Activated CD8-positive, alpha-beta T cell treated with anti-CD3 and anti-CD28 coated beads, Interleukin-2, amount 10 ng/mL, durations not matched to agents 7 days and 5 days (primary cell): ENCODE results near the gene KRTAP26-1. TPM values are rescaled to one million over a fixed set of nuclear protein-coding genes. Genes with fewer than 3 reads are reported as not detected.

Experiments
- ATAC-seq: fragments of 150-1000 bp; cut with Tn5 transposase; one replicate; pipeline ENCODE4 v1.10.0; 2021; ENCODE audit warnings: moderate library complexity
- CTCF ChIA-PET: fragments of 350-600 bp; sonication (Branson Sonifier 250); formaldehyde crosslinking; loops from one replicate; lab custom pipeline; 2021; ENCODE audit warnings: antibody characterized with exemption; lab: Charles Lee
- POLR2A ChIA-PET: fragments of 350-600 bp; sonication (Branson Sonifier 250); formaldehyde crosslinking; loops from one replicate; lab custom pipeline; 2021; ENCODE audit warnings: antibody characterized with exemption; lab: Charles Lee
- DNase-seq: peaks from one replicate; pipeline ENCODE4 v3.0.0-alpha.2; 2020
- H3K27ac Mint-ChIP-seq: one replicate; pipeline ENCODE4 v1.8.0; 2021; ENCODE audit warnings: mild to moderate bottlenecking, mixed read lengths
- H3K27me3 Mint-ChIP-seq: one replicate; pipeline ENCODE4 v1.8.0; 2021; ENCODE audit warnings: low read depth, mixed read lengths
- H3K36me3 Mint-ChIP-seq: one replicate; pipeline ENCODE4 v1.8.0; 2021; ENCODE audit warnings: low read depth, mixed read lengths
- H3K4me1 Mint-ChIP-seq: one replicate; pipeline ENCODE4 v1.8.0; 2021; ENCODE audit warnings: low read depth, mixed read lengths
- H3K4me3 Mint-ChIP-seq: one replicate; pipeline ENCODE4 v1.8.0; 2021; ENCODE audit warnings: mild to moderate bottlenecking, mixed read lengths
- H3K9me3 Mint-ChIP-seq: one replicate; pipeline ENCODE4 v1.8.0; 2022; ENCODE audit warnings: mixed read lengths; ENCODE audit not compliant: insufficient read depth
- total RNA-seq, 2 experiments: library from RNA; stranded (reverse); gene quantifications; one replicate each; pipeline ENCODE4 v1.2.3, GENCODE V29; 2021

The KRTAP26-1 gene
- total RNA-seq, 2 experiments from 2014 or later: not detected

DNA sequence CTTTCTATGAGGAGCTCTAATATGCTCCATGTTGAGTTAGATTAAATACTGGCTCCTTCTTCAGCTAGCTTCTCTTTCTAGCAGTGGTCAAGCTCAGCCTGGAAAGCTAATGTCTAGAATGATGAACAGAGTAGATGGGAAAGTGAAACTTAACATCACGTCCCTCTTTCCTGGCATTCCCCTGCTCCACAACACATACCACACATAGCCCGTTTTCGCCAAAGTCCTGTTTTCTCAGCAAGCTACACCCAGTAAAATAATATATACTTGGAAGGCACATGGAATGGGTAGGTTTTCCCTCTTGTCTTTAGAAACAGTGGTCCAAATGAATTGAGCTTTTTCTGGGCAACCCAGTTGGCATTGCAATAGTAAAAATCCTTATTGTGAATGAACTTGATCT, 13.6 kb upstream of the KRTAP26-1 start:
- CTCF ChIA-PET: no interaction called here
- H3K9me3 Mint-ChIP-seq: no peaks in the 10 kb centered on the region

DNA sequence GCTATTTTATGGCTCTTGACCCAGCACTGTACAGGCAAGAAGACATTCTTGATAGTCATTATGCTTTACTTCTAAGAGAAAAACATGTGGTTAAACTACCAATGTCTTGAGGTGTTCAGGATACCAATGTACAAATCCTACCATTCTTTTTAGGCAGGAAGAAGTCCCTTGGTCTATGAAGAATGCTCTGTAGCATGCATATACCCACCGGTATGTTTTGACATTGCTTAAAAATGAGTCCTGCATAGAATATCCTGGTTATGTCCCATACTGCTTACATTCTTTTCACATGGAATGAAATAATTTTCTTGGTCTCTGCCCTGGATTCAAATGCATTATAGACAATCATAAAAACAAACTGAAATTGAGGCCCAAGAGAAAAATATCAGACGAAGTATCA, 12.6 kb upstream of the KRTAP26-1 start:
- POLR2A ChIA-PET: no interaction called here
- no peaks in the 10 kb centered on the region for H3K36me3 Mint-ChIP-seq
- H3K4me1 Mint-ChIP-seq: no peaks in the 10 kb centered on the region
- ATAC-seq (no peak), DNase-seq (no peak)
- no peaks in the 10 kb centered on the region for H3K9me3 Mint-ChIP-seq
- no peaks in the 10 kb centered on the region for H3K27me3 Mint-ChIP-seq
- no peak overlapping the region for H3K27ac Mint-ChIP-seq
- CTCF ChIA-PET: no interaction called here
- no peak overlapping the region for H3K4me3 Mint-ChIP-seq

More for the DNA sequence above, 13.6 kb upstream of the KRTAP26-1 start:
- no peak for ATAC-seq
- no peaks in the 10 kb centered on the region for H3K36me3 Mint-ChIP-seq
- DNase-seq: no peak
- POLR2A ChIA-PET: no interaction called here
- H3K4me3 Mint-ChIP-seq: no peak overlapping the region
- no peaks in the 10 kb centered on the region for H3K4me1 Mint-ChIP-seq
- no peak overlapping the region for H3K27ac Mint-ChIP-seq
- no peaks in the 10 kb centered on the region for H3K27me3 Mint-ChIP-seq

DNA sequence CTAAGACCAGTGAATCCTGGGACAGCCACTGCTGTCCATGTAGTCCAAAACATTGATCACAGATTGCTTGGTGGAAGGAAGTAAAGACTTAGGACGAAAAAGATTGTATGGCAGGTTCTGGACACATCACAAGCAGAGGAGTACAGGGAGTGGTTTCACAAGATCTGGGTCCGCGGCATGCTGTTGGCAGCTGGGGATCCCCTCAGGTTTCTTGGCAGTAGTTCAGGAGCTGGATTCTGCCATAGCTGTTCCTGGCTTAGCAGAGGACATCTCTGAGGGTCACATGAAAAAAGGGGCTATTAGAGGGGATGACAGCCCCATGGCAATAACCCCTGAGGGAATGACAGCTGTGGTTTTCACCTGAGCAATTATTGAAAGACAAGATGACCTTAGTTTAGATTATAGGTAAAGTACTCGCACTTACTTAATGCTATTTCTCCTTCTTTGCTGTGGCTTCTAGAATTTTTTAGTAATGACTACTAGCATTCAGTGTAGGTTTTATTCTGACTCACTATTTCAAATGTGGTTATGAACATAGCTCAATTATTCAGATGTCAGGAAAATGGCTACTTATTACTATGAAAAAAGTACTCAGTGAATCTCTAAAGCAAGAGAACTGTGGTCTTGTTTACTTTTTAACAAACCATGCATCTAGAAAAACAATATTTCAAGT, 9.2 kb upstream of the KRTAP26-1 start:
- H3K36me3 Mint-ChIP-seq: no peaks in the 10 kb centered on the region
- ATAC-seq (no peak), DNase-seq (no peak)
- H3K9me3 Mint-ChIP-seq: no peaks in the 10 kb centered on the region
- no peaks in the 10 kb centered on the region for H3K27me3 Mint-ChIP-seq
- CTCF ChIA-PET: interaction anchor here (3.2 kb wide), 1 partner anchor 12 kb away, joined by 7 read pairs; no protein-coding TSS in a partner anchor
- POLR2A ChIA-PET: no interaction called here
- no peak overlapping the region for H3K27ac Mint-ChIP-seq
- no peaks in the 10 kb centered on the region for H3K4me1 Mint-ChIP-seq
- no peak overlapping the region for H3K4me3 Mint-ChIP-seq

DNA sequence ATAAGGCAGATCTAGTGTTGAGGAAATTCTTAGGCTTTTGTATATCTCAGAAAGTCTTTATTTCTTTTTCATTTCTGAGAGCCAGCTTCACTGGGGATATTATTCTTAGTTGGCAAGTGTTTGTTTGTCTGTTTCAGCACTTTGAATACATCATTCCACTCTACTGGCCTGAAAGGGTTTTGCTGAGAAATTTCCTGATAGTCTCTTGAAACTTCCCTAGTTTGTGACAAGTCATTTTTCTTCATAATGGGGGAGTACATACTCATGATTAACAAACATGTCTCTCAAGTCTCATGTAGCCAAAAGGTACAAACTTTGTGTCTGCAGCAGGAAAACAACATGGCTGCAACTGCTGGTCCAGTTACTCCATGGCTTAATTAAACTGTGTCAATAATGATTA, 6.3 kb upstream of the KRTAP26-1 start:
- no peaks in the 10 kb centered on the region for H3K9me3 Mint-ChIP-seq
- DNase-seq (no peak), ATAC-seq (no peak)
- H3K27me3 Mint-ChIP-seq: no peaks in the 10 kb centered on the region
- ChIA-PET CTCF (no interaction called here), POLR2A (no interaction called here)
- H3K36me3 Mint-ChIP-seq: no peaks in the 10 kb centered on the region
- H3K4me1 Mint-ChIP-seq: no peaks in the 10 kb centered on the region
- H3K4me3 Mint-ChIP-seq: no peak overlapping the region
- no peak overlapping the region for H3K27ac Mint-ChIP-seq

DNA sequence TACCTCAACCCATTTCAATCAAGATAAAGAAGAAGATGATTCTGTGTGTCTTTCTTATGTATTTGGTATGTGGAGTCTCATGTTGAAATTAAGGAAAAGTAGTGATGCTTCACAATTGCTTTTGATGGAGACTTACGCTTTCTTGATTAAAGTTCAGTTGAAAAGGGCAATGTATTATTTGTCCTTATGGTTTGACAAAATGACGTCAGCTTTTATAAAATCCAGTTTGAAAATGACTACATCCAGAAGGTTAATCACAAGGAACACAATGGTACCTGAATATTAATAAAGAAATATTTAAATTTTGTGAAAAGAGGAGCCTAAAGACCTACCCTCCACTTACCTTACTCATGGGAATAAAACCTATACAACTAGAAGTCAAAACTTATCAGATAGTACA, 4.4 kb downstream of the KRTAP26-1 start:
- H3K27ac Mint-ChIP-seq: no peak overlapping the region
- H3K27me3 Mint-ChIP-seq: no peaks in the 10 kb centered on the region
- no peaks in the 10 kb centered on the region for H3K9me3 Mint-ChIP-seq
- H3K36me3 Mint-ChIP-seq: no peaks in the 10 kb centered on the region
- ChIA-PET POLR2A (no interaction called here), CTCF (no interaction called here)
- H3K4me3 Mint-ChIP-seq: no peak overlapping the region
- H3K4me1 Mint-ChIP-seq: no peaks in the 10 kb centered on the region
- DNase-seq (no peak), ATAC-seq (no peak)

DNA sequence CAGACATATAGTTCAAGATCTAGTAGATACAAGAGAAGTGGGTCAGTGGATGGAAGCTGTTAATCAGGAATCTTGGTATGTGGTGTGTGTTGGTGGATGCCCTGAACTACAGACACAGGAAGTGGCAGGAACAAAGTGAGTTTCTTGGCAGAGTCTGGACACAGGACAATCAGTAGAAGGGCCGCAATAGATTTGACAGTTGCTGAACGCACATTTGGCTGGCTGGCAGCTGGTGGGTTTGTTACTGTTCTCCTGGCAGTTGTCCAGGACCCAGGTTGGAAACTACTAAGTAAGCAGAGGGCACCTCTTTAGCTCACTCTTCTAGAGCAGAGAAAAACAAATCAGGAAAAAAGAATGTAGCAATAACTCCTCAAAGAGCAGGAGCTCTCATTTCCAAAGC, 13.2 kb downstream of the KRTAP26-1 start:
- H3K27me3 Mint-ChIP-seq: no peaks in the 10 kb centered on the region
- H3K9me3 Mint-ChIP-seq: peaks cover 3% of the 10 kb centered on the region
- DNase-seq: no peak
- H3K36me3 Mint-ChIP-seq: no peaks in the 10 kb centered on the region
- POLR2A ChIA-PET: no interaction called here
- H3K27ac Mint-ChIP-seq: no peak overlapping the region
- no peak overlapping the region for H3K4me3 Mint-ChIP-seq
- CTCF ChIA-PET: no interaction called here
- H3K4me1 Mint-ChIP-seq: no peaks in the 10 kb centered on the region
- no peak for ATAC-seq

DNA sequence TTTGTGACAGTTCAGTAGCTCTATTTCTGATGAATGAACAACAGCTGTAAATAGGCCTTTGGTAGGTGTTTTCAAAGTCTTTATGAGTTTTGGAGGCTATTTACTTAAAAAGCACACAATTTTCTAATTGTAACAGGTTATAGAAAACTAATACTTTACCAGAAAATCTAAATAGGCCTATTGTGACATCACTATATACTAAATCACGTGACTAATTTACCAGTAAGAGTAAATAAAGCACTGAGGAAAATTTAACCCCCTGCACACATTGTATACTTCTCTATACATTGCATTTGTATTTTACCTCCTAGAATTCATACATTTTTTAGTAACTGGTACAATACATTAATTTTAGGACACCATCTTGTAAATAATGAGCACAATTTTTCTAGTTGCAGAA, 15.0 kb downstream of the KRTAP26-1 start:
- Mint-ChIP-seq H3K27ac (no peak overlapping the region), H3K36me3 (no peaks in the 10 kb centered on the region), H3K4me3 (no peak overlapping the region), H3K4me1 (no peaks in the 10 kb centered on the region), H3K27me3 (no peaks in the 10 kb centered on the region), H3K9me3 (peaks cover 7% of the 10 kb centered on the region)
- POLR2A ChIA-PET: no interaction called here
- no peak for ATAC-seq
- no peak for DNase-seq
- CTCF ChIA-PET: no interaction called here

DNA sequence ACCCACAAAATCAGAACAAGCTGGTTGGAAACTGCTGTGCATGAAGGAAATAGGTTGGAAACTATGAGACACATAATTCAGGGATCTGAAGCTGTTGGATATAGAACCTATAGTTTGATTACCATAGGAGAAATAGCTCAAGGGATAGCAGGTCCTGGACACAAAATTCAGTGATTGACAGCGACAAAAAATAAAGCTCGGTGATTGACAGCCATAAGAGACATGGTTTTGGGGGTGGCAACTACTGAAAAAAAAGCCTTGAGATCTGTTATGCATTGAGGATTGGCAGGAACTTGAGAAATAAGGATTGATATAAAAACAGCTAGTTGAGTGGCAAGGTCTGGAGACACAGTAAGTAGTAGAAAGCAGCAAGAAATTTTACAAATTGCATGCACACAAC, 30.9 kb downstream of the KRTAP26-1 start, which contains the start of gene KRTAP25-1:
Gene KRTAP25-1 (minus strand): TSS at position 300 of the 400 bp plus-strand sequence. CDS start 24 bp downstream, at position 276.
- no peaks in the 10 kb centered on the region for H3K4me1 Mint-ChIP-seq
- no peak within 1 kb of the TSS for H3K27ac Mint-ChIP-seq
- H3K9me3 Mint-ChIP-seq: no peaks in the 10 kb centered on the region
- ATAC-seq: no peak
- H3K36me3 Mint-ChIP-seq: no peaks in the 10 kb centered on the region
- ChIA-PET POLR2A (no interaction called here), CTCF (no interaction called here)
- DNase-seq: no peak
- H3K27me3 Mint-ChIP-seq: no peaks in the 10 kb centered on the region
- no peak within 1 kb of the TSS for H3K4me3 Mint-ChIP-seq

DNA sequence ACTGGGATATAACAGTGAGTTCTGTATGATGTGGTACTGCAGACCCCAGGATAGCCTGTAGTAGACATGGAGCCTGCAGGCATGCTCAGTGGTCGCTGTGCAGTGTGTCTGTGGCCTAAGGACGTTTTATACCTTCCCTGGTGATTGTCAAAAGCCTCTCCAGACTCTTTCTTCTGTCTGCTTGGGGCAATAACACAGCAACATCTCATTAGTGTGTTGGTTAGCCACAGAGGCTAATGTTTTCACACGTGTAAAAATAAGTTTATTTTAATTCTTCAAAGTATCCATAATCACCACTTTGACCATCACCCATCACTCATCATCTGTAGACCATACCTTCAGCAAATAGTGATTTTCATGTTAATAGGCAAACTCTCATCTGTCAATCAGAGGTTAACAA, 37.3 kb downstream of the KRTAP26-1 start, which contains the start of gene KRTAP24-1:
Gene KRTAP24-1 (minus strand): TSS at position 101 of the 400 bp plus-strand sequence. CDS start 18 bp downstream, at position 83.
- H3K36me3 Mint-ChIP-seq: no peaks in the 10 kb centered on the region

DNA sequence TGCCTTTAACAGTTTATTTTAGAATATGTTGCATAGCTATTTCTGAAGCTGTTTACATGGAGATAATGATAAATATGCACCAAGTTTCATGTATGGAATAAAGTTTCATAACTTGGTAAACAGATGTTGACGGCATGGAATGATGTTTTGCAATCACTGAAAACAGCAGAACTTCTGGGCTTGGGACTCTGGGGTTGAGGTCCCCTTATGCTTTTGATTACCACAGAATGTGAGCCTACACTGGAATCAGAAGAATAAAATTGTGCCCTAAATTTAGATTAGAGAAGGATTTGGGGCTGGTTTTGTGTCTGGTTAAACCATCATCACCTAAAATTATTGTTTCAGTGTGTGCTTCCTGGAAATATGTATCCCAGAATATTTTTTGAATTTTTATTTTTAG, 48.5 kb downstream of the KRTAP26-1 start:
- Mint-ChIP-seq H3K4me1 (no peaks in the 10 kb centered on the region), H3K36me3 (no peaks in the 10 kb centered on the region), H3K27me3 (no peaks in the 10 kb centered on the region), H3K27ac (no peak overlapping the region), H3K4me3 (no peak overlapping the region), H3K9me3 (no peaks in the 10 kb centered on the region)
- ChIA-PET POLR2A (no interaction called here), CTCF (no interaction called here)
- ATAC-seq: no peak
- DNase-seq: no peak

More for the DNA sequence above, 37.3 kb downstream of the KRTAP26-1 start, which contains the start of gene KRTAP24-1:
- no peak within 1 kb of the TSS for H3K27ac Mint-ChIP-seq
- no peak within 1 kb of the TSS for H3K4me3 Mint-ChIP-seq
- no peaks in the 10 kb centered on the region for H3K27me3 Mint-ChIP-seq
- H3K9me3 Mint-ChIP-seq: no peaks in the 10 kb centered on the region
- DNase-seq: no peak
- CTCF ChIA-PET: no interaction called here
- POLR2A ChIA-PET: no interaction called here
- no peak for ATAC-seq
- H3K4me1 Mint-ChIP-seq: no peaks in the 10 kb centered on the region

DNA sequence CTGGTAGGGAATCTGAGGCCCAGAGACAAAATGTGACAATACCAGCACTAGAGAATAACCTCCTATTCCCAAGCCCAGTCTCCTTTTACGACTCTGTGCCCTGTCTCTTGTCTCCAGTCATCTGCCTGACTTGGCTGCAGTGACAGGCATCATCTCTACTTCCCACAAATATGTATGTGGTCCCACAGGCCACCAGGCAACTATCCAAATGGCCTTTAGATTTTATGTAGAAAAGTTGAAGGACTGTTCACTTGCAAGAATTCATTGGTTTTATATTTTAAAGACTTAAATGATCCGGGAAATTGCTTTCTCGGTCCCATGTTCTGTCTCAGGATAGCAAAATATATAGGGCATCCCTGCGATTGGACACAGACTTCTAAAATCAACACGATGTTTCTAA, 49.0 kb downstream of the KRTAP26-1 start:
- Mint-ChIP-seq H3K4me1 (no peaks in the 10 kb centered on the region), H3K27me3 (no peaks in the 10 kb centered on the region), H3K36me3 (no peaks in the 10 kb centered on the region), H3K9me3 (no peaks in the 10 kb centered on the region), H3K4me3 (no peak overlapping the region), H3K27ac (no peak overlapping the region)
- ChIA-PET POLR2A (no interaction called here), CTCF (no interaction called here)
- ATAC-seq: no peak
- DNase-seq: no peak

DNA sequence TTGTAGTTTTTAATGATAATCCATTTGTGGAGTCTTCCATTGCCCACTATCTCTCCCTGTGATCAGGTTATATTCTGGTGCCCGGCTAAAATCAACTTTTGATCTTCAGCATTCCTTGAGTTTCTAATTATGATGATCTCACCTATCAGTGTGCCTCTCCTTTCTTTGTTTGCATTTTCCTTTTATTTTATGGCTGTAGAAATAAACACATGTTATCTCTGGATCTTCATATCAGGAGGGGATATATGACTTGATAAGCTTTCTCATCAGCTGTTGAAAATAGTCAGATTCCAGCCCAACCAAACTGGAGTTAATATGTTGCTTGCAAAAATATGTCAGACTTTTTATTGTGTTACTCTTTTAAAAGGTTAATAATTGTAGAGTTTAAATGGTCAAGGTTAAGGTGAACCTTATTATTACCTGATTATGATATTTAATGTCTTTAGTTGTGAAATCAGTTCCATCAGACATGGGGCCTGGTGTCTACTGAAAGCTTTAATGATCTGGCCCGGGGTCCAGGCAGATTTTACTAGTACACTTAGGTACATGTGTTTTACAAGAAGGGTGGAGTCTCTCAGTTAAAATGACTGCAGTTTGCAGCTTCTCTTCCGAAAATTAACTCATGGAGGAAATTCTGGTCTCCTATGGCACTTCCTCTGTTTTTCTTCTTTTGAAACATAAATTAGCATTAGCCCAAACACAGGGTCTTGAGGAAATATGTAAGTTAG, 50.1 kb downstream of the KRTAP26-1 start:
- DNase-seq (no peak), ATAC-seq (no peak)
- Mint-ChIP-seq H3K27ac (no peak overlapping the region), H3K27me3 (no peaks in the 10 kb centered on the region), H3K9me3 (no peaks in the 10 kb centered on the region), H3K4me3 (no peak overlapping the region), H3K36me3 (no peaks in the 10 kb centered on the region), H3K4me1 (no peaks in the 10 kb centered on the region)
- ChIA-PET CTCF (no interaction called here), POLR2A (no interaction called here)
